Measurements from ENCODE around the gene CAPSL.

GRCh38 chr5:35863159-35863558 is 75.3 kb downstream of the CAPSL start:
- TF ChIP-seq YY1 (IDR thresholded peaks at IDR 0.05; ENCODE audit: insufficient read depth, insufficient read length), result no peak
- TF ChIP-seq ZNF274 (IDR thresholded peaks at IDR 0.05; ENCODE audit: low read depth, low read length), result no peak

All from NT2/D1 (cell line).